Esophagus muscularis mucosa (tissue), 4 donors: ENCODE data around the gene TIMM23B. TPM values are rescaled to one million over a fixed set of nuclear protein-coding genes. Genes with fewer than 3 reads are reported as not detected.
"Not testable (repeated sequence)": the region's sequence is repeated elsewhere in the genome, so short reads cannot be mapped to it uniquely, and the experiment has no call there.

Experiments used
- DNase-seq: peaks from one replicate; pipeline ENCODE4 v3.0.0-alpha.2; 2017; ENCODE audit errors: extremely low spot score
- H3K27ac ChIP-seq, 4 donors: fragments of 200-600 bp; sonication (generic); replicated peaks in 1 of 4; 1 replicate in 3 of 4; 2 replicates in 1 of 4; pipeline ENCODE4 v1.5.1; 2016 to 2019; ENCODE audit warnings: mild to moderate bottlenecking in 1 of 4
- H3K27me3 ChIP-seq, 4 donors: fragments of 200-600 bp; sonication (generic); one replicate each; pipeline versions ENCODE4 v1.5.1 to v1.6.0; 2016 to 2019
- H3K36me3 ChIP-seq, 4 donors: fragments of 200-600 bp; sonication (generic); one replicate each; pipeline ENCODE4 v1.5.1; 2016 to 2019
- H3K4me1 ChIP-seq, 4 donors: fragments of 200-600 bp; sonication (generic); one replicate each; pipeline ENCODE4 v1.5.1; 2016 to 2019
- H3K4me3 ChIP-seq, 4 donors: fragments of 200-600 bp; sonication (generic); 1 replicate in 2 of 4; 2 replicates in 2 of 4; pipeline ENCODE4 v1.5.1; 2016 to 2019; ENCODE audit warnings: mild to moderate bottlenecking in 4 of 4, moderate library complexity in 1 of 4
- H3K9me3 ChIP-seq, 4 donors: fragments of 200-600 bp; sonication (generic); 1 replicate in 3 of 4; 2 replicates in 1 of 4; pipeline ENCODE4 v1.5.1; 2016 to 2019
- WGBS: methylation state at CpG from one replicate; pipeline ENCODE4 v1.1.5; 2018; 5-methylcytosine and 5-hydroxymethylcytosine counted together
- intact Hi-C: fragments of 100-400 bp; cut with DNase I; formaldehyde crosslinking; loops from one replicate; pipeline ENCODE4 v1.15.1; 2023
- total RNA-seq, 4 donors: library from RNA; depleted of rRNA; stranded (reverse); fragments of >200 nt; gene quantifications; one replicate each; pipeline versions ENCODE4 v1.1.0 to v1.2.1, GENCODE V29; 2016

TIMM23B gene
- total RNA-seq, 4 donors from 2014 or later: 13.5 to 24.9 (median 19.4) TPM

GRCh38 chr10:49931959-49932728 is 9.7 kb upstream of the TIMM23B start:
- intact Hi-C loops: not testable (repeated sequence)
- WGBS: 91% methylated on average over 7 of the region's 7 CpGs

GRCh38 chr10:49942339-49942705 is 469 bp downstream of the TIMM23B start:
- not testable (repeated sequence) for H3K27me3 ChIP-seq
- peak overlapping the region; percentile 82 to 90 (median 86) for H3K4me3 ChIP-seq
- 0% methylated on average over 12 of the region's 12 CpGs for whole genome bisulfite sequencing

More at GRCh38 chr10:49931959-49932728, 9.7 kb upstream of the TIMM23B start:
- H3K27ac ChIP-seq, H3K4me3 ChIP-seq, DNase-seq, H3K4me1 ChIP-seq, H3K27me3 ChIP-seq, H3K9me3 ChIP-seq: not testable (repeated sequence)
- peaks cover 0 to 28% (median 5%) of the 10 kb centered on the region in 4 donors for H3K36me3 ChIP-seq

DNA sequence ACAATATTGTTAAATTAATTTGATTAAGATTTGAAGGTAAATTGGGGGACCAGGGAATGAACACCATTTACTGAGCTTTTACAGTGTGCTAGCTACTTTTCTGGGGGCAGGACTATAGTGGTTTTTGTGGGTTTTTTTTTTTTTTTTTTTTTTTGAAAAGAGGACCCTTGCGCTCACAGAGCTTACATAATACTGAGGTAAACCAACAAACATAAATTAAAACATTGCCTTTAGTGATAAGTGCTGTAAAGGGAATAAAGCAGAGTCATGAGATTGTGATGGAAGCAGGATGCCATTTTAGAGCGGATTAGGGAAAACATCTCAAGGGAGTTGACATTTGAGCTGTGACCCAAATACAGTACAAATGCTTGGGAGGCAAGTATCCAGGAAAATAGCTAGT is 1.8 kb downstream of the TIMM23B start:
- H3K4me3 ChIP-seq, H3K27me3 ChIP-seq, intact Hi-C loops, H3K9me3 ChIP-seq, H3K27ac ChIP-seq, DNase-seq: not testable (repeated sequence)
- 70% methylated on average over 2 of the region's 2 CpGs for WGBS
- peaks cover 19 to 36% (median 31%) of the 10 kb centered on the region in 4 donors for H3K4me1 ChIP-seq
- peaks cover 0 to 24% (median 8%) of the 10 kb centered on the region in 4 donors for H3K36me3 ChIP-seq

More at GRCh38 chr10:49942339-49942705, 469 bp downstream of the TIMM23B start:
- H3K4me1 ChIP-seq: peaks cover 19 to 36% (median 31%) of the 10 kb centered on the region in 4 donors
- H3K27ac ChIP-seq: peak overlapping the region; percentile 72 to 85 (median 76)
- H3K9me3 ChIP-seq, DNase-seq, intact Hi-C loops: not testable (repeated sequence)
- H3K36me3 ChIP-seq: peaks cover 0 to 17% (median 6%) of the 10 kb centered on the region in 4 donors

- H3K27me3 ChIP-seq, H3K4me3 ChIP-seq, DNase-seq, H3K9me3 ChIP-seq, intact Hi-C loops, H3K4me1 ChIP-seq, H3K27ac ChIP-seq: not testable (repeated sequence)
- H3K36me3 ChIP-seq: peaks cover 0 to 31% (median 10%) of the 10 kb centered on the region in 4 donors
- WGBS: 92% methylated on average over 1 of the region's 2 CpGs
Measured at GRCh38 chr10:49948142-49948541, 6.3 kb downstream of the TIMM23B start.

DNA sequence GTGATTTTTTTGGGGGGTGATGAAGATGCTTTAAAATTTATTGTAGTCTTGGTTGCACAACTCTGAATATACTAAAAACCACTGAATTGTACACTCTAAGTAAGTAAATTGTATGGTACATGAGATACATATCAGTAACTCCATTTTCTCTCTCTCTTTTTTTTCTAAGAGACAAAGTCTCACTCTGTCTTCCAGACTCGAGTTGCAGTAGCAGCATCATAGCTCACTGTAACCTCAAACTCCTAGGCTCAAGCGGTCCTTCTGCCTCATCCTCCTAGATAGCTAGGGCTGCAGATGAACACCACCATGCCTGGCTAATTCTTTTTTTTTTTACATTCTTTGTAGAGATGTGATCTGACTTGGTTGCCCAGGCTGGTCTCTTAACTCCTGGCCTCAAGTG is 6.9 kb downstream of the TIMM23B start:
- 97% methylated on average over 2 of the region's 2 CpGs for WGBS
- H3K36me3 ChIP-seq: peaks cover 0 to 37% (median 10%) of the 10 kb centered on the region in 4 donors
- DNase-seq, H3K4me3 ChIP-seq, H3K4me1 ChIP-seq, H3K9me3 ChIP-seq, intact Hi-C loops, H3K27me3 ChIP-seq, H3K27ac ChIP-seq: not testable (repeated sequence)

DNA sequence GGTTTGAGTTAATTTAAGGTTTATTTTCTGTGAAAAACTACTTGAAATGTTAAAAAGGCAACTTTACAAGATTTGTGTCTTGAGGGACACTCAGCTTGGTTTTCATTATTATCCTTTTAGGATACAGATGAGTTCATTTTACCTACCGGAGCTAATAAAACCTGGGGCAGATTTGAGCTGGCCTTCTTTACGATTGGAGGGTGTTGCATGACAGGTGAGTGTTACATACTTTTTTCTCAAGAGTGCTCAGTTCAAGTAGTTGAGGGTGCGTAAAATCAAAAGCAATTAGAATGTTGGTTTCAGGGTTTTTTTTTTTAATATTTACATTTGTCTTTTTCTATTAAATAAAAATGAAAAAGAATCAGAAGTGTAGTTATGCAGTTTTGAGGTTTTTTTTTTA is 10.2 kb downstream of the TIMM23B start:
- H3K4me1 ChIP-seq, DNase-seq, H3K9me3 ChIP-seq, intact Hi-C loops, H3K27me3 ChIP-seq, H3K27ac ChIP-seq, H3K4me3 ChIP-seq: not testable (repeated sequence)
- peaks cover 3 to 49% (median 20%) of the 10 kb centered on the region in 4 donors for H3K36me3 ChIP-seq
- 97% methylated on average over 3 of the region's 3 CpGs for WGBS

DNA sequence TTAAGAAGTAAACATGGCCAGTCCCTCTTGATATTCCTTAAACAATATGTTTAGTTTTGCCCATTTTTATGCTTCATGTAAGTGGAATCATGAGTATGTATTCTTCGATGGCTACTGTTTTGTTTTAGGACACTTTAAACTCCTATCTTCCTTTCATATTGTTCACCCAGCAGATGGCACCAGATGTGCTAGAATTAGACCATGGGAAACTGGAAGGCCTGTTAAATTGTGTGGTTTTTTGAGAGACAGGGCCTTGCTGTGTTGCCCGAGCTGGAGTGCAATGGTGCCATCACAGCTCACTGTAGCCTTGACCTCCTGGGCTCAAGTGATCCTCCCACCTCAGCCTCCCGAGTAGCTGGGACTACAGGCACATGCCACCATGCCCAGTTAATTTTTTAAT is 11.3 kb downstream of the TIMM23B start:
- intact Hi-C loops, H3K27me3 ChIP-seq, H3K27ac ChIP-seq, H3K4me3 ChIP-seq, H3K9me3 ChIP-seq, H3K4me1 ChIP-seq, DNase-seq: not testable (repeated sequence)
- WGBS: 91% methylated on average over 3 of the region's 3 CpGs
- H3K36me3 ChIP-seq: peaks cover 3 to 51% (median 23%) of the 10 kb centered on the region in 4 donors

DNA sequence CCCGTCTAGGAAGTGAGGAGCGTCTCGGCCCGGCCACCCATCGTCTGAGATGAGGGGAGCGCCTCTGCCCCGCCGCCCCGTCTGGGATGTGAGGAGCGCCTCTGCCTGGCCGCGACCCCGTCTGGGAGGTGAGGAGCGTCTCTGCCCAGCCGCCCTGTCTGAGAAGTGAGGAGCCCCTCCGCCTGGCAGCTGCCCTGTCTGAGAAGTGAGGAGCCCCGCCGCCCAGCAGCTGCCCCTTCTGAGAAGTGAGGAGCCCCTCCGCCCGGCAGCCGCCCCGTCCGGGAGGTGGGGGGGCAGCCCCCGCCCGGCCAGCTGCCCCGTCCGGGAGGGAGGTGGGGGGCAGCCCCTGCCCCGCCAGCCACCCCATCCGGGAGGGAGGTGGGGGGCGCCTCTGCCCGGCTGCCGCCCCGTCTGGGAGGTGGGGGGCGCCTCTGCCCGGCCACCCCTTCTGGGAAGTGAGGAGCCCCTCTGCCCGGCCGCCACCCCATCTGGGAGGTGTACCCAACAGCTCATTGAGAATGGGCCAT is 28.5 kb downstream of the TIMM23B start:
- H3K27ac ChIP-seq, H3K4me3 ChIP-seq, H3K9me3 ChIP-seq, H3K4me1 ChIP-seq, DNase-seq, H3K27me3 ChIP-seq, intact Hi-C loops: not testable (repeated sequence)
- peaks cover 0 to 19% (median 9%) of the 10 kb centered on the region in 4 donors for H3K36me3 ChIP-seq
- WGBS: no CpG with 5 or more reads among the region's 37 CpGs

- H3K4me1 ChIP-seq, H3K27me3 ChIP-seq, H3K4me3 ChIP-seq, H3K9me3 ChIP-seq, DNase-seq, intact Hi-C loops, H3K27ac ChIP-seq: not testable (repeated sequence)
- peaks cover 0 to 24% (median 9%) of the 10 kb centered on the region in 4 donors for H3K36me3 ChIP-seq
- WGBS: 58% methylated on average over 2 of the region's 2 CpGs
Measured at GRCh38 chr10:49971466-49971865, 29.6 kb downstream of the TIMM23B start.

GRCh38 chr10:49972094-49972493 is 30.2 kb downstream of the TIMM23B start:
- DNase-seq: not testable (repeated sequence)

GRCh38 chr10:49977756-49978155 is 35.9 kb downstream of the TIMM23B start:
- peaks cover 0 to 26% (median 5%) of the 10 kb centered on the region in 4 donors for H3K36me3 ChIP-seq
- H3K4me1 ChIP-seq, DNase-seq, H3K27me3 ChIP-seq, intact Hi-C loops, H3K9me3 ChIP-seq, H3K27ac ChIP-seq, H3K4me3 ChIP-seq: not testable (repeated sequence)
- 97% methylated on average over 3 of the region's 3 CpGs for WGBS

More at GRCh38 chr10:49972094-49972493, 30.2 kb downstream of the TIMM23B start:
- H3K4me1 ChIP-seq, H3K9me3 ChIP-seq, H3K27ac ChIP-seq, H3K4me3 ChIP-seq, H3K27me3 ChIP-seq, intact Hi-C loops: not testable (repeated sequence)
- WGBS: 90% methylated on average over 2 of the region's 3 CpGs
- H3K36me3 ChIP-seq: peaks cover 0 to 24% (median 9%) of the 10 kb centered on the region in 4 donors

DNA sequence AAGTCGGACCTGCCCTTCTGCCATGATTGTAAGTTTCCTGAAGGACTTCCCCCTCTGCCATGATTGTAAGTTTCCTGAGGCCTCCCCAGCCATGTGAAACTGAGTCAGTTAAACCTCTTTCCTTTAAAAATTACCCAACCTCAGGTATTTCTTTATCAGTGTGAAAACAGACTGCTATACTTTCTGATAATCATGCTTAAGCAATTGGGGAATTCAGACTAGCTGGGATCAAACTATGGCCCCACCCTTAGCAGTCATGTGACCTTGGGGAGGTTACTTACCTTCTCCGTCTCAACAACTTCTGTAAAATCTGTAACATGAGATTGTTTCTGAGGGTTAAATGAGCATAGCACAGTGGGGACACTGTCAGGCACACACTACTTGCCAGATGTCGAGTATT is 45.4 kb downstream of the TIMM23B start:
- WGBS: 73% methylated on average over 3 of the region's 3 CpGs
- H3K27me3 ChIP-seq, H3K4me1 ChIP-seq, intact Hi-C loops, H3K9me3 ChIP-seq, H3K27ac ChIP-seq, DNase-seq, H3K4me3 ChIP-seq, H3K36me3 ChIP-seq: not testable (repeated sequence)

- H3K27me3 ChIP-seq, DNase-seq, H3K4me3 ChIP-seq, intact Hi-C loops, H3K36me3 ChIP-seq, H3K4me1 ChIP-seq, H3K9me3 ChIP-seq, H3K27ac ChIP-seq: not testable (repeated sequence)
- 98% methylated on average over 10 of the region's 18 CpGs for WGBS
Measured at GRCh38 chr10:49988376-49988775, 46.5 kb downstream of the TIMM23B start, which contains the start of gene AGAP6. Gene AGAP6 (plus strand): TSS chr10:49988406. CDS start chr10:49988716, 310 bp downstream.
